Left lung (tissue), 10 donors: ENCODE data around the gene PAPSS2. TPM values are rescaled to one million over a fixed set of nuclear protein-coding genes. Genes with fewer than 3 reads are reported as not detected.
A peak's percentile ranks its signal among the peaks of the same experiment; 100 is the strongest.

Experiments used
- ATAC-seq: fragments of 200-7000 bp; cut with Tn5 transposase; one replicate; pipeline ENCODE4 v1.9.1; 2020; ENCODE audit warnings: moderate library complexity
- DNase-seq, 4 donors: peaks; one replicate each; pipeline ENCODE4 v3.0.0-alpha.2; 2013 to 2020
- H3K27ac ChIP-seq, 2 donors: fragments of 200-600 bp; sonication (generic) in 1 of 2; one replicate each; pipeline versions ENCODE4 v1.5.0 to v1.8.0; 2020 to 2021
- H3K27me3 ChIP-seq, 2 donors: fragments of 200-600 bp; sonication (generic) in 1 of 2; one replicate each; pipeline versions ENCODE4 v1.5.0 to v1.8.0; 2020 to 2021
- H3K36me3 ChIP-seq, 2 donors: fragments of 200-600 bp; sonication (generic) in 1 of 2; one replicate each; pipeline versions ENCODE4 v1.5.0 to v1.8.0; 2020 to 2021
- H3K4me1 ChIP-seq, 2 donors: fragments of 200-600 bp; one replicate each; pipeline ENCODE4 v1.8.0; 2021
- H3K4me3 ChIP-seq, 2 donors: fragments of 200-600 bp; sonication (generic) in 1 of 2; one replicate each; pipeline versions ENCODE4 v1.5.0 to v1.8.0; 2020 to 2021; ENCODE audit warnings: mild to moderate bottlenecking in 1 of 2
- H3K9me3 ChIP-seq, 2 donors: fragments of 200-600 bp; sonication (generic) in 1 of 2; one replicate each; pipeline versions ENCODE4 v1.5.0 to v1.8.0; 2020 to 2021
- CTCF ChIP-seq, 2 donors: fragments of 200-600 bp; sonication (generic) in 1 of 2; IDR thresholded peaks; one replicate each; pipeline versions ENCODE4 v1.5.0 to v1.8.0; 2021; ENCODE audit warnings: antibody characterized with exemption in 2 of 2
- intact Hi-C, 2 donors: fragments of 100-400 bp; cut with DNase I; formaldehyde crosslinking; loops; one replicate each; pipeline versions ENCODE4 v1.11.2 to v1.14.2; 2022
- polyA plus RNA-seq, 6 donors: library from polyadenylated mRNA; unstranded; fragments of 120-200 nt; gene quantifications; one replicate each; pipeline ENCODE4 v1.2.1, GENCODE V29; 2013; ENCODE audit not compliant: insufficient read length in 6 of 6
- total RNA-seq, 2 donors: library from RNA; stranded (reverse); fragmentation: NEBNext Ultra II Directional; extraction: Animal tissue kit (Norgen Biotek cat#: 25700); gene quantifications; one replicate each; pipeline ENCODE4 v1.2.1, GENCODE V29; 2021
- donor health status: DM: no; HTN: yes; CAD: no.
- donor health status: DM: no; HTN: no; CAD: no.

The PAPSS2 gene
- total and polyA plus RNA-seq, 8 donors: 49.0 to 183 (median 58.0) TPM

DNA sequence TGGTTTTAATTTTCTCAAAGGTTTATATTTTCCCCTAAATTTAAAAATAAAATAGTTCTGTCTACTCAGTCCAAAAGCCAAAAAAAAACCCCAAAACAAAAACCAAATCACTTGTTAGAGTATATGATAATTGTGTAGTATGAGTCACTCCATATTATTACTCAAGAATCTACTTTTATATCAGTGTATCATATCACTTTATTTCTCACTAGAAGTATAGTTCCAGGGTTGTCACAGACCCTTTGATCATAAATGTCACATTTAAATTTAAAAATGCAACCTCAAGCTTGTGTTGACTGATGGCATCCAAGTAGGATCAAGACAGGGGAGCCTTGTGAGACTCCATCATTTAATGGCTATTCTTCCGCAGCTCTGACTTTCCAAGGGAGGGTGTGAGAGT, 61.0 kb downstream of the PAPSS2 start:
- TF ChIP-seq CTCF (IDR thresholded peaks at IDR 0.05): no peak
- intact Hi-C loops: no loop called here
- no peaks in the 10 kb centered on the region for H3K27me3 ChIP-seq
- no peak overlapping the region for H3K4me3 ChIP-seq
- DNase-seq (no peak), ATAC-seq (no peak)
- H3K4me1 ChIP-seq: peaks cover 6 to 17% of the 10 kb centered on the region in 2 donors
- H3K9me3 ChIP-seq: no peaks in the 10 kb centered on the region
- H3K36me3 ChIP-seq: no peaks in the 10 kb centered on the region
- H3K27ac ChIP-seq: peak overlapping the region in 1 of 2 donors; percentile 2

DNA sequence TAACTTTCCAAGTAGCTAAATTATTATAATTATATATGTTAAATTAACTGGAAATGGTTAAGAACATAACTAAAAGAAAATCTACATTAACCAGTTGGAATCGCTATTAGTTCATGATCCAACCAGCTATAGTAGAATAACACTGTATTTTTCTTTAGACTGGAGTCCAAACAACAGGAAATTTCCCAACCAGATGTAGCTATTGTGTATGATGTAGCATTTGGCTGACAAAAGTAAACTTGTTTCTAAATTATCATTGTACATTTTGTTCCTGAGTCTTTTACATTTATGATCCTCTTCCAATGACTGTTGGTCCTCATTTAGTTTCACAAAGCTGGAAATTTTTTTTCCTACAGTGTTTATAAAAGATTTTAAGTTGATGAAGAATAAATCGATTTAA, 62.1 kb downstream of the PAPSS2 start:
- no peak for ATAC-seq
- intact Hi-C loops: no loop called here
- no peak for TF ChIP-seq CTCF (IDR thresholded peaks at IDR 0.05)
- no peaks in the 10 kb centered on the region for H3K27me3 ChIP-seq
- peaks cover 0 to 11% of the 10 kb centered on the region in 2 donors for H3K4me1 ChIP-seq
- no peaks in the 10 kb centered on the region for H3K9me3 ChIP-seq
- DNase-seq: no peak
- H3K4me3 ChIP-seq: no peak overlapping the region
- H3K27ac ChIP-seq: peak overlapping the region in 1 of 2 donors; percentile 2
- peaks cover 0 to 1% of the 10 kb centered on the region in 2 donors for H3K36me3 ChIP-seq

- DNase-seq: no peak
- intact Hi-C loops: no loop called here
- Histone ChIP-seq H3K4me3 (no peak overlapping the region), H3K27ac (peak overlapping the region in 1 of 2 donors; percentile 26), H3K9me3 (no peaks in the 10 kb centered on the region), H3K36me3 (peaks cover 0 to 10% of the 10 kb centered on the region in 2 donors), H3K27me3 (no peaks in the 10 kb centered on the region), H3K4me1 (peaks cover 0 to 11% of the 10 kb centered on the region in 2 donors)
- no peak for TF ChIP-seq CTCF (IDR thresholded peaks at IDR 0.05)
- ATAC-seq: no peak
Measured at GRCh38 chr10:87722716-87723115, 63.0 kb downstream of the PAPSS2 start.

DNA sequence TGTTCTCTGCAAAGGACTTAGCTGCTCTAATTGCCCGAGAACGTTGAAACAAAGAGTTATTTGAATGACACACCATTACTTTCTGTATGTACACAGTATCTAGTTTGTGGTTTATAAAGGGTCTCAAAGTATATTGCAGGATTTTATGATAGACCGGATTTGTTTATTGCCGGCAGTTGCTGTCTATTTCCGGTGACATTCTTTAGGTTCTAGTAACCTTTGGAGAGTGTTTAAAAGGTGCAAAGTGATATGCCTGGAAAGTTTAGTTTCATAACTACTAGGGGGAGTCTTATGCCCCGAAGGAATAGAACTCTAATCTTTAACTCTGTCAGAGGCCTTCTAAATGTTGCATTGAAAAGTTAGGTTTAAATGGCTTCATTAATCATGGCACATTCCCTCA, 63.8 kb downstream of the PAPSS2 start:
- H3K4me1 ChIP-seq: peaks cover 0 to 11% of the 10 kb centered on the region in 2 donors

GRCh38 chr10:87724789-87725188, 65.1 kb downstream of the PAPSS2 start:
- no peak for TF ChIP-seq CTCF (IDR thresholded peaks at IDR 0.05)
- Histone ChIP-seq H3K27ac (no peak overlapping the region), H3K27me3 (no peaks in the 10 kb centered on the region), H3K36me3 (peaks cover 0 to 12% of the 10 kb centered on the region in 2 donors), H3K4me1 (peaks cover 0 to 11% of the 10 kb centered on the region in 2 donors), H3K4me3 (no peak overlapping the region), H3K9me3 (no peaks in the 10 kb centered on the region)
- DNase-seq: no peak
- no peak for ATAC-seq
- intact Hi-C loops: no loop called here

More for the DNA sequence above, 63.8 kb downstream of the PAPSS2 start:
- Histone ChIP-seq H3K9me3 (no peaks in the 10 kb centered on the region), H3K4me3 (no peak overlapping the region), H3K36me3 (peaks cover 0 to 12% of the 10 kb centered on the region in 2 donors), H3K27me3 (no peaks in the 10 kb centered on the region), H3K27ac (peak overlapping the region in 1 of 2 donors; percentile 26)
- no peak for ATAC-seq
- intact Hi-C loops: no loop called here
- TF ChIP-seq CTCF (IDR thresholded peaks at IDR 0.05): no peak
- DNase-seq: no peak
